OCI-LY1 (cell line): ENCODE measurements around the gene INTS6.

Source experiments
- CTCF ChIP-seq: fragments of 200-600 bp; sonication (generic), shearing (Covaris generic); IDR thresholded peaks from 2 replicates; pipeline ENCODE4 v1.5.1; 2017; ENCODE audit warnings: mild to moderate bottlenecking, antibody characterized with exemption, low read length, moderate library complexity, mixed read lengths
- EZH2 ChIP-seq: fragments of 200-600 bp; sonication (generic), shearing (Covaris generic); IDR thresholded peaks from 2 replicates; pipeline ENCODE4 v1.8.0; 2017; ENCODE audit warnings: borderline replicate concordance, mixed run types, mild to moderate bottlenecking, antibody characterized with exemption, low read length, moderate library complexity, mixed read lengths

GRCh38 chr13:51339952-51340732 is 112.7 kb downstream of the INTS6 start:
- no peak for TF ChIP-seq CTCF
- no peak for TF ChIP-seq EZH2
